Measurements from ENCODE around the gene PAX2.

GRCh38 chr10:100776671-100777070, 31.3 kb downstream of the PAX2 start:
- TF ChIP-seq, protein P1, sequence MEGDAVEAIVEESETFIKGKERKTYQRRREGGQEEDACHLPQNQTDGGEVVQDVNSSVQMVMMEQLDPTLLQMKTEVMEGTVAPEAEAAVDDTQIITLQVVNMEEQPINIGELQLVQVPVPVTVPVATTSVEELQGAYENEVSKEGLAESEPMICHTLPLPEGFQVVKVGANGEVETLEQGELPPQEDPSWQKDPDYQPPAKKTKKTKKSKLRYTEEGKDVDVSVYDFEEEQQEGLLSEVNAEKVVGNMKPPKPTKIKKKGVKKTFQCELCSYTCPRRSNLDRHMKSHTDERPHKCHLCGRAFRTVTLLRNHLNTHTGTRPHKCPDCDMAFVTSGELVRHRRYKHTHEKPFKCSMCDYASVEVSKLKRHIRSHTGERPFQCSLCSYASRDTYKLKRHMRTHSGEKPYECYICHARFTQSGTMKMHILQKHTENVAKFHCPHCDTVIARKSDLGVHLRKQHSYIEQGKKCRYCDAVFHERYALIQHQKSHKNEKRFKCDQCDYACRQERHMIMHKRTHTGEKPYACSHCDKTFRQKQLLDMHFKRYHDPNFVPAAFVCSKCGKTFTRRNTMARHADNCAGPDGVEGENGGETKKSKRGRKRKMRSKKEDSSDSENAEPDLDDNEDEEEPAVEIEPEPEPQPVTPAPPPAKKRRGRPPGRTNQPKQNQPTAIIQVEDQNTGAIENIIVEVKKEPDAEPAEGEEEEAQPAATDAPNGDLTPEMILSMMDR (IDR thresholded peaks at IDR 0.05; ENCODE audit: insufficient read depth, low read depth, low read length) = no peak
- no peak for TF ChIP-seq EZH2 (IDR thresholded peaks at IDR 0.05; ENCODE audit: insufficient read depth, low read length)

Measured in astrocyte (in vitro differentiated cells and primary cell).